ENCODE data around the gene TMC2. TPM values are rescaled to one million over a fixed set of nuclear protein-coding genes. Genes with fewer than 3 reads are reported as not detected.
A peak's percentile ranks its signal among the peaks of the same experiment; 100 is the strongest.
"Not testable (repeated sequence)": the region's sequence is repeated elsewhere in the genome, so short reads cannot be mapped to it uniquely, and the experiment has no call there.

The TMC2 gene, protein sequence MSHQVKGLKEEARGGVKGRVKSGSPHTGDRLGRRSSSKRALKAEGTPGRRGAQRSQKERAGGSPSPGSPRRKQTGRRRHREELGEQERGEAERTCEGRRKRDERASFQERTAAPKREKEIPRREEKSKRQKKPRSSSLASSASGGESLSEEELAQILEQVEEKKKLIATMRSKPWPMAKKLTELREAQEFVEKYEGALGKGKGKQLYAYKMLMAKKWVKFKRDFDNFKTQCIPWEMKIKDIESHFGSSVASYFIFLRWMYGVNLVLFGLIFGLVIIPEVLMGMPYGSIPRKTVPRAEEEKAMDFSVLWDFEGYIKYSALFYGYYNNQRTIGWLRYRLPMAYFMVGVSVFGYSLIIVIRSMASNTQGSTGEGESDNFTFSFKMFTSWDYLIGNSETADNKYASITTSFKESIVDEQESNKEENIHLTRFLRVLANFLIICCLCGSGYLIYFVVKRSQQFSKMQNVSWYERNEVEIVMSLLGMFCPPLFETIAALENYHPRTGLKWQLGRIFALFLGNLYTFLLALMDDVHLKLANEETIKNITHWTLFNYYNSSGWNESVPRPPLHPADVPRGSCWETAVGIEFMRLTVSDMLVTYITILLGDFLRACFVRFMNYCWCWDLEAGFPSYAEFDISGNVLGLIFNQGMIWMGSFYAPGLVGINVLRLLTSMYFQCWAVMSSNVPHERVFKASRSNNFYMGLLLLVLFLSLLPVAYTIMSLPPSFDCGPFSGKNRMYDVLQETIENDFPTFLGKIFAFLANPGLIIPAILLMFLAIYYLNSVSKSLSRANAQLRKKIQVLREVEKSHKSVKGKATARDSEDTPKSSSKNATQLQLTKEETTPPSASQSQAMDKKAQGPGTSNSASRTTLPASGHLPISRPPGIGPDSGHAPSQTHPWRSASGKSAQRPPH
- total RNA-seq = under 1 TPM in 2 of 4 donors, not detected in 2; 0.15 to 0.35 TPM

GRCh38 chr20:2536560-2536986, at the start of gene TMC2:
Gene TMC2, plus strand, starts transcription at chr20:2536573. Its CDS starts 49 bp downstream, at chr20:2536622.
- H3K27me3 ChIP-seq = peaks cover 71% of the 10 kb centered on the region
- H3K9me3 ChIP-seq = no peaks in the 10 kb centered on the region
- H3K4me3 ChIP-seq = no peak within 1 kb of the TSS
- H3K4me1 ChIP-seq = no peaks in the 10 kb centered on the region
- WGBS, 2 donors (ENCODE audit: low coverage in 1 of 2) = 20 to 51% methylated on average over 1 to 3 of the region's 13 CpGs
- H3K27ac ChIP-seq = no peak within 1 kb of the TSS
- no peak for ATAC-seq
- no peaks in the 10 kb centered on the region for H3K36me3 ChIP-seq
- TF ChIP-seq EP300 (IDR thresholded peaks at IDR 0.05) = no peak
- TF ChIP-seq POLR2A (IDR thresholded peaks at IDR 0.05) = no peak
- TF ChIP-seq, protein P1, sequence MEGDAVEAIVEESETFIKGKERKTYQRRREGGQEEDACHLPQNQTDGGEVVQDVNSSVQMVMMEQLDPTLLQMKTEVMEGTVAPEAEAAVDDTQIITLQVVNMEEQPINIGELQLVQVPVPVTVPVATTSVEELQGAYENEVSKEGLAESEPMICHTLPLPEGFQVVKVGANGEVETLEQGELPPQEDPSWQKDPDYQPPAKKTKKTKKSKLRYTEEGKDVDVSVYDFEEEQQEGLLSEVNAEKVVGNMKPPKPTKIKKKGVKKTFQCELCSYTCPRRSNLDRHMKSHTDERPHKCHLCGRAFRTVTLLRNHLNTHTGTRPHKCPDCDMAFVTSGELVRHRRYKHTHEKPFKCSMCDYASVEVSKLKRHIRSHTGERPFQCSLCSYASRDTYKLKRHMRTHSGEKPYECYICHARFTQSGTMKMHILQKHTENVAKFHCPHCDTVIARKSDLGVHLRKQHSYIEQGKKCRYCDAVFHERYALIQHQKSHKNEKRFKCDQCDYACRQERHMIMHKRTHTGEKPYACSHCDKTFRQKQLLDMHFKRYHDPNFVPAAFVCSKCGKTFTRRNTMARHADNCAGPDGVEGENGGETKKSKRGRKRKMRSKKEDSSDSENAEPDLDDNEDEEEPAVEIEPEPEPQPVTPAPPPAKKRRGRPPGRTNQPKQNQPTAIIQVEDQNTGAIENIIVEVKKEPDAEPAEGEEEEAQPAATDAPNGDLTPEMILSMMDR (IDR thresholded peaks at IDR 0.05) = no peak
- TF ChIP-seq POLR2AphosphoS5 (IDR thresholded peaks at IDR 0.05) = no peak

GRCh38 chr20:2502808-2503384, 33.5 kb upstream of the TMC2 start:
- H3K9me3 ChIP-seq, H3K4me3 ChIP-seq, ATAC-seq, H3K27ac ChIP-seq, H3K27me3 ChIP-seq: not testable (repeated sequence)
- Histone ChIP-seq H3K36me3 (peaks cover 0 to 29% of the 10 kb centered on the region in 2 donors), H3K4me1 (peaks cover 0 to 11% (median 6%) of the 10 kb centered on the region in 3 donors)
- 91 to 95% methylated on average over 2 of the region's 2 CpGs for WGBS, 2 donors (ENCODE audit: low coverage in 1 of 2)

- not testable (repeated sequence) for H3K27me3 ChIP-seq, H3K4me3 ChIP-seq, H3K9me3 ChIP-seq, H3K27ac ChIP-seq, ATAC-seq
- H3K36me3 ChIP-seq = peaks cover 0 to 12% of the 10 kb centered on the region in 2 donors
- 69 to 100% methylated on average over 1 to 2 of the region's 2 CpGs for WGBS, 2 donors (ENCODE audit: low coverage in 1 of 2)
- peaks cover 0 to 22% (median 10%) of the 10 kb centered on the region in 3 donors for H3K4me1 ChIP-seq
Measured at GRCh38 chr20:2504803-2505202, 31.6 kb upstream of the TMC2 start.

DNA sequence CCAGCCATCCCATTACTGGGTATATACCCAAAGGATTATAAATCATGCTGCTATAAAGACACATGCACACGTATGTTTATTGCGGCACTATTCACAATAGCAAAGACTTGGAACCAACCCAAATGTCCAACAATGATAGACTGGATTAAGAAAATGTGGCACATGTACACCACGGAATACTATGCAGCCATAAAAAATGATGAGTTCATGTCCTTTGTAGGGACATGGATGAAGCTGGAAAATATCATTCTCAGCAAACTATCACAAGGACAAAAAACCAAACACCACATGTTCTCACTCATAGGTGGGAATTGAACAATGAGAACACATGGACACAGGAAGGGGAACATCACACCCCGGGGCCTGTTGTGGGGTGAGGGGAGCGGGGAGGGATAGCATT, 29.9 kb upstream of the TMC2 start:
- not testable (repeated sequence) for H3K27ac ChIP-seq, H3K4me3 ChIP-seq, ATAC-seq, H3K36me3 ChIP-seq, H3K27me3 ChIP-seq, H3K9me3 ChIP-seq
- 100% methylated on average over 1 of the region's 5 CpGs; no CpG with 5 or more reads in 1 of the 2 donors for WGBS, 2 donors (ENCODE audit: low coverage in 1 of 2)
- H3K4me1 ChIP-seq = peaks cover 0 to 23% (median 10%) of the 10 kb centered on the region in 3 donors

GRCh38 chr20:2507464-2507863, 28.9 kb upstream of the TMC2 start:
- peak overlapping the region in 2 of 4 donors; percentile 89 for H3K27ac ChIP-seq
- no peaks in the 10 kb centered on the region for H3K9me3 ChIP-seq
- no peak for ATAC-seq
- H3K36me3 ChIP-seq = no peaks in the 10 kb centered on the region
- TF ChIP-seq POLR2AphosphoS5 (IDR thresholded peaks at IDR 0.05) (no peak), EP300 (IDR thresholded peaks at IDR 0.05) (no peak), POLR2A (IDR thresholded peaks at IDR 0.05) (no peak)
- TF ChIP-seq, protein P1 (IDR thresholded peaks at IDR 0.05) = no peak
- H3K4me1 ChIP-seq = peaks cover 0 to 23% (median 10%) of the 10 kb centered on the region in 3 donors
- H3K27me3 ChIP-seq = no peaks in the 10 kb centered on the region
- WGBS, 2 donors (ENCODE audit: low coverage in 1 of 2) = 67 to 77% methylated on average over 5 of the region's 5 CpGs
- peak overlapping the region in 1 of 2 donors; percentile 70 for H3K4me3 ChIP-seq
